Activated CD4-positive, alpha-beta memory T cell treated with anti-CD3 and anti-CD28 coated beads for 36 hours (primary cell): ENCODE results near the gene CDH26. TPM values are rescaled to one million over a fixed set of nuclear protein-coding genes. Genes with fewer than 3 reads are reported as not detected.

Experiments
- CTCF ChIA-PET: fragments of 350-600 bp; sonication (Branson Sonifier 250); formaldehyde crosslinking; loops from one replicate; lab custom pipeline; 2021; ENCODE audit warnings: antibody characterized with exemption, inconsistent platforms; lab: Charles Lee
- POLR2A ChIA-PET: fragments of 350-600 bp; sonication (Branson Sonifier 250); formaldehyde crosslinking; loops from one replicate; lab custom pipeline; 2021; ENCODE audit warnings: antibody characterized with exemption; lab: Charles Lee
- DNase-seq: peaks from one replicate; pipeline ENCODE4 v3.0.0-alpha.2; 2020
- H3K27ac Mint-ChIP-seq: one replicate; pipeline ENCODE4 v1.8.0; 2021; ENCODE audit warnings: mixed read lengths
- H3K27me3 Mint-ChIP-seq: one replicate; pipeline ENCODE4 v1.8.0; 2021; ENCODE audit warnings: mixed read lengths
- H3K36me3 Mint-ChIP-seq: one replicate; pipeline ENCODE4 v1.8.0; 2021; ENCODE audit warnings: mixed read lengths
- H3K4me1 Mint-ChIP-seq: one replicate; pipeline ENCODE4 v1.8.0; 2021; ENCODE audit warnings: low read depth, mixed read lengths
- H3K4me3 Mint-ChIP-seq: one replicate; pipeline ENCODE4 v1.8.0; 2021; ENCODE audit warnings: mild to moderate bottlenecking, mixed read lengths
- H3K9me3 Mint-ChIP-seq: one replicate; pipeline ENCODE4 v1.8.0; 2021; ENCODE audit warnings: mixed read lengths
- intact Hi-C: fragments of 100-400 bp; cut with micrococcal nuclease; formaldehyde crosslinking; loops from one replicate; pipeline ENCODE4 v1.15.1; 2023
- total RNA-seq, 2 experiments: library from RNA; stranded (reverse); gene quantifications; one replicate each; pipeline ENCODE4 v1.2.3, GENCODE V29; 2021

The CDH26 gene
- total RNA-seq, 2 experiments from 2014 or later: 1.5 to 1.6 TPM

GRCh38 chr20:59933849-59934585, 24.2 kb upstream of the CDH26 start:
- Mint-ChIP-seq H3K27me3 (no peaks in the 10 kb centered on the region), H3K36me3 (peaks cover 7% of the 10 kb centered on the region), H3K27ac (peak overlapping the region; percentile 42), H3K9me3 (no peaks in the 10 kb centered on the region), H3K4me1 (peaks cover 31% of the 10 kb centered on the region), H3K4me3 (peak overlapping the region; percentile 69)
- CTCF ChIA-PET: interaction anchor here (0.5 to 3.7 kb wide), 21 partner anchors 8 to 419 kb away, joined by 3 to 66 read pairs (median 4); no protein-coding TSS in a partner anchor
- DNase-seq: peak; percentile 84
- intact Hi-C loops: no loop called here
- POLR2A ChIA-PET: interaction anchor here (1.4 kb wide), 1 partner anchor 10 kb away, joined by 3 read pairs; no protein-coding TSS in a partner anchor

GRCh38 chr20:59935457-59936185, 22.6 kb upstream of the CDH26 start:
- Mint-ChIP-seq H3K27me3 (no peaks in the 10 kb centered on the region), H3K4me1 (peaks cover 31% of the 10 kb centered on the region), H3K9me3 (no peaks in the 10 kb centered on the region), H3K27ac (no peak overlapping the region), H3K4me3 (no peak overlapping the region), H3K36me3 (peaks cover 7% of the 10 kb centered on the region)
- ChIA-PET CTCF (interaction anchor here (1.1 to 3.7 kb wide), 9 partner anchors 10 to 376 kb away, joined by 3 to 66 read pairs (median 5); no protein-coding TSS in a partner anchor), POLR2A (interaction anchor here (1.4 kb wide), 1 partner anchor 8 kb away, joined by 3 read pairs; no protein-coding TSS in a partner anchor)
- intact Hi-C loops: no loop called here
- DNase-seq: no peak

DNA sequence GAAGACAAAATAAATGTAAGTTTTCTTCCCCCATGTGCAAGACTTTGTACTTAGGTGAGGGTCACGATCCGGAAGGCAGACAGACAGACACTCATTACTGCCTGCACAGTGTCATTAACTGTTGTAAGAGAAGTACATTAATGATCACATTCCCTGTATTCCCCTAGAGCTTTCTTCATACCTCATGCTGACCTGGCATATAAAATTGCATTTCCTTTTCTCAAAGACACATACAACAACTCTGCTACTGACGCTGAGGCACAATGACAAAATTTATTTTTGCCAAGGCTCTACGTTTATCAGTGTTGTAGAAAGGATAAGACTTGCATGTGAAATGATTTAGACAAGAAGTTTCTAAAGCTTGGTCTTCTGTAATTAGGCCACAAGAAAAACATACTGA, 21.8 kb upstream of the CDH26 start:
- peaks cover 7% of the 10 kb centered on the region for H3K36me3 Mint-ChIP-seq
- no peaks in the 10 kb centered on the region for H3K27me3 Mint-ChIP-seq
- no peak overlapping the region for H3K4me3 Mint-ChIP-seq
- CTCF ChIA-PET: interaction anchor here (1.3 to 3.7 kb wide), 5 partner anchors 10 to 121 kb away, joined by 3 to 66 read pairs (median 7); no protein-coding TSS in a partner anchor
- intact Hi-C loops: no loop called here
- peaks cover 35% of the 10 kb centered on the region for H3K4me1 Mint-ChIP-seq
- H3K27ac Mint-ChIP-seq: no peak overlapping the region
- H3K9me3 Mint-ChIP-seq: no peaks in the 10 kb centered on the region
- POLR2A ChIA-PET: no interaction called here
- DNase-seq: no peak

GRCh38 chr20:59937150-59937549, 21.1 kb upstream of the CDH26 start:
- DNase-seq: no peak
- peaks cover 7% of the 10 kb centered on the region for H3K36me3 Mint-ChIP-seq
- H3K9me3 Mint-ChIP-seq: no peaks in the 10 kb centered on the region
- no peak overlapping the region for H3K4me3 Mint-ChIP-seq
- no peak overlapping the region for H3K27ac Mint-ChIP-seq
- H3K4me1 Mint-ChIP-seq: peaks cover 32% of the 10 kb centered on the region
- intact Hi-C loops: no loop called here
- H3K27me3 Mint-ChIP-seq: no peaks in the 10 kb centered on the region
- ChIA-PET POLR2A (no interaction called here), CTCF (interaction anchor here (1.3 to 3.7 kb wide), 2 partner anchors 10 to 15 kb away, joined by 3 to 66 read pairs; no protein-coding TSS in a partner anchor)

DNA sequence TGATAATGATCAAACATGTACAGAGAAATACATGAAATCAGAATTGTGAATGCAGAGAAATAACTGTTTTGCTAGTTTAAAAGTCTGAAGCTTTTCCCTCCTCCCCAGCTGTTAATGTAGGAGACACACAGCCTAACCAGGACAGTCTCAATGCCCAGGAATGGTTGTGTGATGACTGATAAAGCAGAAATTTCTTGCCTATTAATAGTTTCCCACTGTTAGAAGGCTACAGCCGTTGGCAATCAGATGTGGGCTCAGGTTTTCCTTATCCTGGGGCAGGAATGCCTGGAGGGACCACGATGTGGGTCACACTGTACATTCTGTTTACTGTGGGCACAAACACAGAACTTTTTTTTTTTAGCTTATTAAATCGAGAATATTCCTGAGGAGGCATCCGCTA, 20.0 kb upstream of the CDH26 start:
- Mint-ChIP-seq H3K36me3 (peaks cover 7% of the 10 kb centered on the region), H3K4me1 (peaks cover 33% of the 10 kb centered on the region), H3K27ac (peak overlapping the region; percentile 38), H3K4me3 (peak overlapping the region; percentile 73), H3K9me3 (no peaks in the 10 kb centered on the region), H3K27me3 (no peaks in the 10 kb centered on the region)
- intact Hi-C loops: no loop called here
- ChIA-PET POLR2A (no interaction called here), CTCF (interaction anchor here (1.3 kb wide), 1 partner anchor 12 kb away, joined by 3 read pairs; no protein-coding TSS in a partner anchor)
- DNase-seq: no peak

- peak overlapping the region; percentile 73 for H3K4me3 Mint-ChIP-seq
- intact Hi-C loops: no loop called here
- peaks cover 33% of the 10 kb centered on the region for H3K4me1 Mint-ChIP-seq
- no peaks in the 10 kb centered on the region for H3K27me3 Mint-ChIP-seq
- peak overlapping the region; percentile 38 for H3K27ac Mint-ChIP-seq
- H3K36me3 Mint-ChIP-seq: peaks cover 7% of the 10 kb centered on the region
- ChIA-PET POLR2A (no interaction called here), CTCF (interaction anchor here (1.3 kb wide), 1 partner anchor 12 kb away, joined by 3 read pairs; no protein-coding TSS in a partner anchor)
- no peak for DNase-seq
- no peaks in the 10 kb centered on the region for H3K9me3 Mint-ChIP-seq
These were observed 19.5 kb upstream of the CDH26 start for GRCh38 chr20:59938696-59939051.

DNA sequence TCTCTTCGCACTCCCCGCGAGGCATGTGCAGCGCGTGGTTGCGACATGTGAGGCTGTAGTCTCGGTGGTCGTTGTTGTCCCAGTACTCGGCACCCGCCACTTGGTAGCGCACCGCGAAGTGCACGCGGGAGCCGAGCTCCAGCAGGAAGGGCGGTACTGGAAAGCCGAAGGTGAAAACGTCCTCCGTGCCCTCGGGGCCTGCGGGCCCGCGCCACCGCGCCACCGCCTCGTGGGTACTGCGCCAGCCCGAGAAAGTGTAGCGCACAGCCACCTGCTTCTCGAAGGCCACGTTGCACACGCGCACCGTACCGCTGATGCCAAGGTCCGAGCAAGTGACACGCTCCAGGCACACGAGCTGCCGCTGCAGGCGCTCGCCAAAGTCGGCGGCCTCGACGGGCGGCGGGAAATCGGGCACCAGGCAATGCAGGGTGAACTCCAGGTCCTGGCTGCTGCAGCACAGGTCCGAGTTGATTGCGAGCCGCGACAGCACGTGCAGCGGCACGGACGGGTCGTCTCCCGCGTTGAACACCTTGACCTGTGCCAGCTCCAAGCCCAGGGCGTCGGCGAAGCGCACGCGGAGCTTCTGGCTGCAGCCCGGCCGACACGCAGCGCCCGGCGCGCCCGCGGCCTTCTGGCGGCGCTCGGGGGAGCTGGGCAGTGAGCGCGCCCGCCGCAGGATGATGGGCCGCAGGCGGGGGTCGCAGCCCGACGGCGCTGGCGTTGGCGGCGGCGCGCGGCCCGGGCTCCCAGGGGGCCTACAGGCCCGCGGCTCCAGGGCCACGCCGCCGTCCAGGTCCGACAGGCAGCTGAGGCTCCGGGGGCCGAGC, 19.0 kb upstream of the CDH26 start:
- intact Hi-C loops: no loop called here
- ChIA-PET CTCF (interaction anchor here (0.6 to 1.7 kb wide), 6 partner anchors 9 to 116 kb away, joined by 3 to 8 read pairs (median 4); no protein-coding TSS in a partner anchor), POLR2A (interaction anchor here (1.0 to 1.1 kb wide), 2 partner anchors 10 to 118 kb away, joined by 3 to 4 read pairs; no protein-coding TSS in a partner anchor)
- Mint-ChIP-seq H3K4me3 (peak overlapping the region; percentile 98), H3K27me3 (no peaks in the 10 kb centered on the region), H3K4me1 (peaks cover 33% of the 10 kb centered on the region), H3K9me3 (no peaks in the 10 kb centered on the region), H3K36me3 (peaks cover 12% of the 10 kb centered on the region), H3K27ac (no peak overlapping the region)
- peak; percentile 10 for DNase-seq

DNA sequence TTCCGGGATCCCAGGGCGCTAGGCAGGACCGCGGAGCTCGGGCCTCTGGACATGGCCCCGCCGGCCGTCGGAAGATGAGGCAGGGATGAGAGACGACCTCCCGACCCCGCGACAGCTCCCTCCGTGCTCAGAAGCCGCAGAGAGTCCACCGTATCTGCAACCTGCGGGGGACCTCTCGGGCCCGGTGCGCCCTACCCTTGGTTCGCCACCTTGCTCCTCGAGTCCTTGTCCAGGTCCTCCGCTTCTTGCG, 18.4 kb upstream of the CDH26 start:
- no peaks in the 10 kb centered on the region for H3K9me3 Mint-ChIP-seq
- peaks cover 17% of the 10 kb centered on the region for H3K36me3 Mint-ChIP-seq
- no peaks in the 10 kb centered on the region for H3K27me3 Mint-ChIP-seq
- intact Hi-C loops: loop anchor here (1.0 to 10.0 kb wide), 2 partner anchors 8 to 275 kb away; no protein-coding TSS in a partner anchor
- no peak for DNase-seq
- ChIA-PET CTCF (interaction anchor here (0.6 to 1.7 kb wide), 8 partner anchors 8 to 118 kb away, joined by 3 to 8 read pairs (median 4); no protein-coding TSS in a partner anchor), POLR2A (interaction anchor here (0.7 to 1.1 kb wide), 3 partner anchors 9 to 1083 kb away, joined by 3 to 4 read pairs (median 3); no protein-coding TSS in a partner anchor)
- peaks cover 36% of the 10 kb centered on the region for H3K4me1 Mint-ChIP-seq
- peak overlapping the region; percentile 80 for H3K27ac Mint-ChIP-seq
- peak overlapping the region; percentile 98 for H3K4me3 Mint-ChIP-seq

GRCh38 chr20:59940129-59940955, 17.9 kb upstream of the CDH26 start, which contains the start of the genes FAM217B and PPP1R3D:
FAM217B (plus strand) TSS chr20:59940389; CDS start chr20:59943944, 3,555 bp downstream.
PPP1R3D (minus strand) TSS chr20:59940305; CDS start chr20:59939931, 374 bp downstream.
- intact Hi-C loops: loop anchor here (1.0 to 10.0 kb wide), 2 partner anchors 8 to 274 kb away; no protein-coding TSS in a partner anchor
- Mint-ChIP-seq H3K27me3 (no peaks in the 10 kb centered on the region), H3K27ac (peak within 1 kb of the TSS; percentile 99), H3K36me3 (peaks cover 18% of the 10 kb centered on the region), H3K9me3 (no peaks in the 10 kb centered on the region), H3K4me3 (peak within 1 kb of the TSS; percentile 98), H3K4me1 (peaks cover 36% of the 10 kb centered on the region)
- CTCF ChIA-PET: interaction anchor here (0.6 to 1.7 kb wide), 8 partner anchors 8 to 117 kb away, joined by 3 to 8 read pairs (median 4); no protein-coding TSS in a partner anchor
- DNase-seq: peak; percentile 95
- POLR2A ChIA-PET: interaction anchor here (0.7 to 1.1 kb wide), 4 partner anchors 8 to 1083 kb away, joined by 3 to 4 read pairs (median 4); no protein-coding TSS in a partner anchor

GRCh38 chr20:59940956-59941294, 17.3 kb upstream of the CDH26 start:
- CTCF ChIA-PET: interaction anchor here (0.6 to 1.7 kb wide), 5 partner anchors 10 to 116 kb away, joined by 4 to 6 read pairs (median 4); no protein-coding TSS in a partner anchor
- intact Hi-C loops: loop anchor here (1.0 to 10.0 kb wide), 2 partner anchors 7 to 274 kb away; no protein-coding TSS in a partner anchor
- H3K4me1 Mint-ChIP-seq: peaks cover 36% of the 10 kb centered on the region

More at GRCh38 chr20:59940956-59941294, 17.3 kb upstream of the CDH26 start:
- DNase-seq: no peak
- Mint-ChIP-seq H3K4me3 (peak overlapping the region; percentile 98), H3K27me3 (no peaks in the 10 kb centered on the region), H3K27ac (peak overlapping the region; percentile 99), H3K9me3 (no peaks in the 10 kb centered on the region), H3K36me3 (peaks cover 18% of the 10 kb centered on the region)
- POLR2A ChIA-PET: interaction anchor here (1.0 kb wide), 1 partner anchor 9 kb away, joined by 4 read pairs; no protein-coding TSS in a partner anchor
